ENCODE data around the gene TRIP13.

The TRIP13 gene

DNA sequence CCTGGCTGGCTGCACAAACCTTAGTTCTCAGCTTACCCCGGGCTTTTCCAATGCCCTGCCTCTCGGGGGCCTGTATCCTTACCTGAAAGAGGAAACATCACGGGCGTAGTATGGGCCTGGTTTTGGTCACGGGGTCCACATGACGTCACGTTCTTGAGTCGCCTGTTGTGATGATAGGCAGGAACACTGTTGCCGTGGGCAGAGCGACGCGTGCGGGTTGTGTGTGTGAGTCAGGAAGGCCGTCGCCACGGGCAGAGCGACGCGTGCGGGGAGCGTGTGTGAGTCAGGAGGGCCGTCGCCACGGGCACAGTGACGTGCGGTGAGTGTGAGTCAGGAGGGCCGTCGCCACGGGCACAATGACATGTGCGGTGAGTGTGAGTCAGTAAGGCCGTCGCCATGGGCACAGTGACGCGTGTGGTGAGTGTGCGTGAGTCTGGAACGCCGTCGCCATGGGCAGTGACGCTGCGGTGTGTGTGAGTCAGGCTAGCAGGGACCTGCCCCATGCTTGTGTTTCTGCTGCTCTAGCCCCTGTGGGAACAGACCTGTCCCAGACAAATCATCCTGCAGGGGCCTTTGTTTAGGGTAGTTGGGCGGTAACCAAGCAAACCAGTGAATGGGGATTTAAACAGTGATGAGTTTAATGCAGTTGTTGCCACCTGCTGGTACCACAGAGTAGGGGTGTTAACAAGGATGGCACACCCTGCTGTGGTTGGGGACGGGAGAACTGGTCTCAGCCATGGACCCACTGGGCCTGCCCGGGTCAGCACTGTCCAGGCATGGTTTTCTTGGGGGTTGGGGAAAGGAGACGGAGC lies 19.8 kb downstream of the TRIP13 start:
- TF ChIP-seq CSRNP3 (CRISPR knock-in tag; IDR thresholded peaks at IDR 0.05), result peak; percentile 61; the same call in 1 of the 2 replicates
- TF ChIP-seq, protein P1, sequence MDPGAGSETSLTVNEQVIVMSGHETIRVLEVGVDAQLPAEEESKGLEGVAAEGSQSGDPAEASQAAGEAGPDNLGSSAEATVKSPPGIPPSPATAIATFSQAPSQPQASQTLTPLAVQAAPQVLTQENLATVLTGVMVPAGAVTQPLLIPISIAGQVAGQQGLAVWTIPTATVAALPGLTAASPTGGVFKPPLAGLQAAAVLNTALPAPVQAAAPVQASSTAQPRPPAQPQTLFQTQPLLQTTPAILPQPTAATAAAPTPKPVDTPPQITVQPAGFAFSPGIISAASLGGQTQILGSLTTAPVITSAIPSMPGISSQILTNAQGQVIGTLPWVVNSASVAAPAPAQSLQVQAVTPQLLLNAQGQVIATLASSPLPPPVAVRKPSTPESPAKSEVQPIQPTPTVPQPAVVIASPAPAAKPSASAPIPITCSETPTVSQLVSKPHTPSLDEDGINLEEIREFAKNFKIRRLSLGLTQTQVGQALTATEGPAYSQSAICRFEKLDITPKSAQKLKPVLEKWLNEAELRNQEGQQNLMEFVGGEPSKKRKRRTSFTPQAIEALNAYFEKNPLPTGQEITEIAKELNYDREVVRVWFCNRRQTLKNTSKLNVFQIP (CRISPR knock-in tag; IDR thresholded peaks at IDR 0.05; ENCODE audit: borderline replicate concordance, low read depth), result no peak; the same call in 1 of the 2 replicates
- no peak for TF ChIP-seq ZFP3 (CRISPR knock-in tag; IDR thresholded peaks at IDR 0.05)
- TF ChIP-seq ZNF565 (CRISPR knock-in tag; conservative IDR thresholded peaks at IDR 0.05; ENCODE audit: low read depth), result no peak
- TF ChIP-seq ZNF70 (CRISPR knock-in tag; IDR thresholded peaks at IDR 0.05), result no peak
- TF ChIP-seq BACH2 (CRISPR knock-in tag; IDR thresholded peaks at IDR 0.05; ENCODE audit: borderline replicate concordance), result no peak
- TF ChIP-seq RARB (CRISPR knock-in tag; IDR thresholded peaks at IDR 0.05), result peak; percentile 90; the same call in 1 of the 2 replicates
- no peak for TF ChIP-seq ISL1 (CRISPR knock-in tag; IDR thresholded peaks at IDR 0.05)
- no peak for TF ChIP-seq ZFP30 (CRISPR knock-in tag; IDR thresholded peaks at IDR 0.05)
- peak; percentile 100 for TF ChIP-seq ZC3H10 (CRISPR knock-in tag; IDR thresholded peaks at IDR 0.05)
- no peak for TF ChIP-seq ZNF8 (CRISPR knock-in tag; IDR thresholded peaks at IDR 0.05)
- peak; percentile 91 for TF ChIP-seq CSDC2 (CRISPR knock-in tag; IDR thresholded peaks at IDR 0.05)
- TF ChIP-seq ARNTL (CRISPR knock-in tag; IDR thresholded peaks at IDR 0.05; ENCODE audit: borderline replicate concordance, low read depth), result no peak
- TF ChIP-seq ESRRG (CRISPR knock-in tag; IDR thresholded peaks at IDR 0.05), result no peak
- peak; percentile 99; the same call in 1 of the 2 replicates for TF ChIP-seq TOX (CRISPR knock-in tag; IDR thresholded peaks at IDR 0.05; ENCODE audit: borderline replicate concordance)
- TF ChIP-seq, protein P2, sequence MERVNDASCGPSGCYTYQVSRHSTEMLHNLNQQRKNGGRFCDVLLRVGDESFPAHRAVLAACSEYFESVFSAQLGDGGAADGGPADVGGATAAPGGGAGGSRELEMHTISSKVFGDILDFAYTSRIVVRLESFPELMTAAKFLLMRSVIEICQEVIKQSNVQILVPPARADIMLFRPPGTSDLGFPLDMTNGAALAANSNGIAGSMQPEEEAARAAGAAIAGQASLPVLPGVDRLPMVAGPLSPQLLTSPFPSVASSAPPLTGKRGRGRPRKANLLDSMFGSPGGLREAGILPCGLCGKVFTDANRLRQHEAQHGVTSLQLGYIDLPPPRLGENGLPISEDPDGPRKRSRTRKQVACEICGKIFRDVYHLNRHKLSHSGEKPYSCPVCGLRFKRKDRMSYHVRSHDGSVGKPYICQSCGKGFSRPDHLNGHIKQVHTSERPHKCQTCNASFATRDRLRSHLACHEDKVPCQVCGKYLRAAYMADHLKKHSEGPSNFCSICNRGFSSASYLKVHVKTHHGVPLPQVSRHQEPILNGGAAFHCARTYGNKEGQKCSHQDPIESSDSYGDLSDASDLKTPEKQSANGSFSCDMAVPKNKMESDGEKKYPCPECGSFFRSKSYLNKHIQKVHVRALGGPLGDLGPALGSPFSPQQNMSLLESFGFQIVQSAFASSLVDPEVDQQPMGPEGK (CRISPR knock-in tag; IDR thresholded peaks at IDR 0.05; ENCODE audit: borderline replicate concordance), result no peak
- ATAC-seq, result peak; percentile 93

DNA sequence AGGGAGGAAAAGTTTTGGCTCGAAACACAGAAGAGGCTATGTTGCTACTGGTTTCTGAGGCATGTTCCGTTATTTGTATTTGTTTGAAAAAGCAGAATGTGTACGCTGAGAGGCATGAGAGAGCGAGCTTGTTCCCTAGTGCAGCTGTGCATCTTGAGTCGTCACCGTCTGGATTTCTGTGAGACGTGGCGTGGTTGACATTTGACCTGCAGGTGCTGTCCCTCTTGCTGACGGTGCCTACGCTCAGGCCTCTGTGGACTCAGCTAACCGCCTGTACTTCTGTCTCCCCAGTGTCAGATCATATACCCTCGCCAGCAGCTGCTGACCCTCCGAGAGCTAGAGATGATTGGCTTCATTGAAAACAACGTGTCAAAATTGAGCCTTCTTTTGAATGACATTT lies 21.5 kb downstream of the TRIP13 start:
- no peak for ATAC-seq
- TF ChIP-seq, protein P3, sequence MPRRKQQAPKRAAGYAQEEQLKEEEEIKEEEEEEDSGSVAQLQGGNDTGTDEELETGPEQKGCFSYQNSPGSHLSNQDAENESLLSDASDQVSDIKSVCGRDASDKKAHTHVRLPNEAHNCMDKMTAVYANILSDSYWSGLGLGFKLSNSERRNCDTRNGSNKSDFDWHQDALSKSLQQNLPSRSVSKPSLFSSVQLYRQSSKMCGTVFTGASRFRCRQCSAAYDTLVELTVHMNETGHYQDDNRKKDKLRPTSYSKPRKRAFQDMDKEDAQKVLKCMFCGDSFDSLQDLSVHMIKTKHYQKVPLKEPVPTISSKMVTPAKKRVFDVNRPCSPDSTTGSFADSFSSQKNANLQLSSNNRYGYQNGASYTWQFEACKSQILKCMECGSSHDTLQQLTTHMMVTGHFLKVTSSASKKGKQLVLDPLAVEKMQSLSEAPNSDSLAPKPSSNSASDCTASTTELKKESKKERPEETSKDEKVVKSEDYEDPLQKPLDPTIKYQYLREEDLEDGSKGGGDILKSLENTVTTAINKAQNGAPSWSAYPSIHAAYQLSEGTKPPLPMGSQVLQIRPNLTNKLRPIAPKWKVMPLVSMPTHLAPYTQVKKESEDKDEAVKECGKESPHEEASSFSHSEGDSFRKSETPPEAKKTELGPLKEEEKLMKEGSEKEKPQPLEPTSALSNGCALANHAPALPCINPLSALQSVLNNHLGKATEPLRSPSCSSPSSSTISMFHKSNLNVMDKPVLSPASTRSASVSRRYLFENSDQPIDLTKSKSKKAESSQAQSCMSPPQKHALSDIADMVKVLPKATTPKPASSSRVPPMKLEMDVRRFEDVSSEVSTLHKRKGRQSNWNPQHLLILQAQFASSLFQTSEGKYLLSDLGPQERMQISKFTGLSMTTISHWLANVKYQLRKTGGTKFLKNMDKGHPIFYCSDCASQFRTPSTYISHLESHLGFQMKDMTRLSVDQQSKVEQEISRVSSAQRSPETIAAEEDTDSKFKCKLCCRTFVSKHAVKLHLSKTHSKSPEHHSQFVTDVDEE (CRISPR knock-in tag; IDR thresholded peaks at IDR 0.05), result no peak
- TF ChIP-seq BACH2 (CRISPR knock-in tag; IDR thresholded peaks at IDR 0.05; ENCODE audit: borderline replicate concordance) (no peak), CSRNP3 (CRISPR knock-in tag; IDR thresholded peaks at IDR 0.05) (no peak), ZFP30 (CRISPR knock-in tag; IDR thresholded peaks at IDR 0.05) (no peak), ZC3H10 (CRISPR knock-in tag; IDR thresholded peaks at IDR 0.05) (no peak), ZNF565 (CRISPR knock-in tag; conservative IDR thresholded peaks at IDR 0.05; ENCODE audit: low read depth) (no peak), OSR1 (CRISPR knock-in tag; IDR thresholded peaks at IDR 0.05) (no peak), TOX (CRISPR knock-in tag; IDR thresholded peaks at IDR 0.05; ENCODE audit: borderline replicate concordance) (no peak), RARB (CRISPR knock-in tag; IDR thresholded peaks at IDR 0.05) (no peak), TCF4 (CRISPR knock-in tag; IDR thresholded peaks at IDR 0.05; ENCODE audit: borderline replicate concordance) (no peak), CSDC2 (CRISPR knock-in tag; IDR thresholded peaks at IDR 0.05) (no peak), ZNF8 (CRISPR knock-in tag; IDR thresholded peaks at IDR 0.05) (no peak), ESRRG (CRISPR knock-in tag; IDR thresholded peaks at IDR 0.05) (no peak)
- TF ChIP-seq, protein P2 (CRISPR knock-in tag; IDR thresholded peaks at IDR 0.05; ENCODE audit: borderline replicate concordance), result no peak
- TF ChIP-seq, protein P1 (CRISPR knock-in tag; IDR thresholded peaks at IDR 0.05; ENCODE audit: borderline replicate concordance, low read depth), result no peak
